ENCODE data around the gene TSPEAR.
"Not testable (repeated sequence)": the region's sequence is repeated elsewhere in the genome, so short reads cannot be mapped to it uniquely, and the experiment has no call there.

DNA sequence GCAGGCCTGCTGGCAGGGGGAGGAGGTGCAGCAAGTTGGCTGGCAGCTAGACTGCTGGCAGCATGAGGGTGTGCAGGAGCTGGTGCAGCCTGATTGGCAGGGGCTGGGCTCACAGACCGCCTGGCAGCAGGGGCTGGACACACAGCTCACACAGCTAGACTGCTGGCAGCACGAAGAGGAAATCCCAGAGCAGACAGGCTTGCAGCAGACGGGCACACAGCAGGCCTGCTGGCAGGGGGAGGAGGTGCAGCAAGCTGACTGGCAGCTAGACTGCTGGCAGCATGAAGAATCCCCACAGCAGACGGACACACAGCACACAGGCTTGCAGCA lies 119.6 kb downstream of the TSPEAR start:
- TF ChIP-seq, protein P1, sequence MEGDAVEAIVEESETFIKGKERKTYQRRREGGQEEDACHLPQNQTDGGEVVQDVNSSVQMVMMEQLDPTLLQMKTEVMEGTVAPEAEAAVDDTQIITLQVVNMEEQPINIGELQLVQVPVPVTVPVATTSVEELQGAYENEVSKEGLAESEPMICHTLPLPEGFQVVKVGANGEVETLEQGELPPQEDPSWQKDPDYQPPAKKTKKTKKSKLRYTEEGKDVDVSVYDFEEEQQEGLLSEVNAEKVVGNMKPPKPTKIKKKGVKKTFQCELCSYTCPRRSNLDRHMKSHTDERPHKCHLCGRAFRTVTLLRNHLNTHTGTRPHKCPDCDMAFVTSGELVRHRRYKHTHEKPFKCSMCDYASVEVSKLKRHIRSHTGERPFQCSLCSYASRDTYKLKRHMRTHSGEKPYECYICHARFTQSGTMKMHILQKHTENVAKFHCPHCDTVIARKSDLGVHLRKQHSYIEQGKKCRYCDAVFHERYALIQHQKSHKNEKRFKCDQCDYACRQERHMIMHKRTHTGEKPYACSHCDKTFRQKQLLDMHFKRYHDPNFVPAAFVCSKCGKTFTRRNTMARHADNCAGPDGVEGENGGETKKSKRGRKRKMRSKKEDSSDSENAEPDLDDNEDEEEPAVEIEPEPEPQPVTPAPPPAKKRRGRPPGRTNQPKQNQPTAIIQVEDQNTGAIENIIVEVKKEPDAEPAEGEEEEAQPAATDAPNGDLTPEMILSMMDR (IDR thresholded peaks at IDR 0.05; ENCODE audit: low read depth, low read length): not testable (repeated sequence)
- TF ChIP-seq POLR2A (IDR thresholded peaks at IDR 0.05; ENCODE audit: extremely low read depth, insufficient read length): not testable (repeated sequence)
- TF ChIP-seq, protein P2, sequence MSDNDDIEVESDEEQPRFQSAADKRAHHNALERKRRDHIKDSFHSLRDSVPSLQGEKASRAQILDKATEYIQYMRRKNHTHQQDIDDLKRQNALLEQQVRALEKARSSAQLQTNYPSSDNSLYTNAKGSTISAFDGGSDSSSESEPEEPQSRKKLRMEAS (IDR thresholded peaks at IDR 0.05; ENCODE audit: low read depth, low read length): not testable (repeated sequence)

Data from NB4 (cell line).